ENCODE data around the gene KRTAP21-3. TPM values are rescaled to one million over a fixed set of nuclear protein-coding genes. Genes with fewer than 3 reads are reported as not detected.
A peak's percentile ranks its signal among the peaks of the same experiment; 100 is the strongest.
"Not testable (repeated sequence)": the region's sequence is repeated elsewhere in the genome, so short reads cannot be mapped to it uniquely, and the experiment has no call there.

The KRTAP21-3 gene, protein sequence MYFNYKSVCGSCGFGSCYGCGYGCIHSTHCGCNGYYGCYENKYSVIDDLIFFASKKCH
- total RNA-seq, result not detected in 2 replicates

DNA sequence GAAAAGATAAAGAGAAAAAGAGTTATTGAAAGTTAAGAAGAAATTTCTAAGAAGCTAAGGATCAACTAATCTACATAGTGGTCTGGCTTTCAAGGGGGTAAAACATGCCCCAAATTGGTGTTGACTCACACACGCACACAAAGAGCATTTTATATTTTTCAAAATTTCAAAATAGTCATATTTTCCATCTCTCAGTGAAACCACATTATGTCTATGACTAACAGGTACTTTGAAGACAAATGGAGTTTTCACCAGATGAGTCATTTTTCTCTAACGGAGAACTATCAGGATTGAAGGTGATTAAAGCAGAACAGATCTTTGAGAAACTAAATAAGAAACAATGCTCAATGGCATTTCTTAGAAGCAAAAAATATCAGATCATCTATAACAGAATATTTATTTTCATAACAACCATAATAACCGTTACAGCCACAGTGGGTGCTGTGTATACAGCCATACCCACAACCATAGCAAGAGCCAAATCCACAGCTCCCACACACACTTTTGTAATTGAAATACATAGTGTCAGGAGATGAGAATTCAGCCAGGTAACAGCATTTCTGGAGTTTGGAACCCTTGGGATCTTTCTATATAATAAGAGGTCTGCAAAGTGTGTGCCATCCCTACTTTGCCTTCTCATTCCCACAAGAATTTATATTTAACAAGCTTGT, at the start of gene KRTAP21-3:
TSS of gene KRTAP21-3 (minus strand) at position 539 of the 671 bp plus-strand sequence. CDS start at position 521, 18 bp downstream.
- no peak within 1 kb of the TSS for H3K4me3 ChIP-seq (ENCODE audit: low read depth, low read length)
- no peaks in the 10 kb centered on the region for H3K27me3 ChIP-seq (ENCODE audit: control insufficient read depth, insufficient read depth, low read length)
- peak; percentile 21 for DNase-seq (ENCODE audit: low read depth)
- H3K36me3 ChIP-seq (ENCODE audit: control insufficient read depth, insufficient read depth, low read length), result no peaks in the 10 kb centered on the region
- TF ChIP-seq, protein P1, sequence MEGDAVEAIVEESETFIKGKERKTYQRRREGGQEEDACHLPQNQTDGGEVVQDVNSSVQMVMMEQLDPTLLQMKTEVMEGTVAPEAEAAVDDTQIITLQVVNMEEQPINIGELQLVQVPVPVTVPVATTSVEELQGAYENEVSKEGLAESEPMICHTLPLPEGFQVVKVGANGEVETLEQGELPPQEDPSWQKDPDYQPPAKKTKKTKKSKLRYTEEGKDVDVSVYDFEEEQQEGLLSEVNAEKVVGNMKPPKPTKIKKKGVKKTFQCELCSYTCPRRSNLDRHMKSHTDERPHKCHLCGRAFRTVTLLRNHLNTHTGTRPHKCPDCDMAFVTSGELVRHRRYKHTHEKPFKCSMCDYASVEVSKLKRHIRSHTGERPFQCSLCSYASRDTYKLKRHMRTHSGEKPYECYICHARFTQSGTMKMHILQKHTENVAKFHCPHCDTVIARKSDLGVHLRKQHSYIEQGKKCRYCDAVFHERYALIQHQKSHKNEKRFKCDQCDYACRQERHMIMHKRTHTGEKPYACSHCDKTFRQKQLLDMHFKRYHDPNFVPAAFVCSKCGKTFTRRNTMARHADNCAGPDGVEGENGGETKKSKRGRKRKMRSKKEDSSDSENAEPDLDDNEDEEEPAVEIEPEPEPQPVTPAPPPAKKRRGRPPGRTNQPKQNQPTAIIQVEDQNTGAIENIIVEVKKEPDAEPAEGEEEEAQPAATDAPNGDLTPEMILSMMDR (IDR thresholded peaks at IDR 0.05; ENCODE audit: insufficient read depth, low read length, poor library complexity, severe bottlenecking), result no peak

DNA sequence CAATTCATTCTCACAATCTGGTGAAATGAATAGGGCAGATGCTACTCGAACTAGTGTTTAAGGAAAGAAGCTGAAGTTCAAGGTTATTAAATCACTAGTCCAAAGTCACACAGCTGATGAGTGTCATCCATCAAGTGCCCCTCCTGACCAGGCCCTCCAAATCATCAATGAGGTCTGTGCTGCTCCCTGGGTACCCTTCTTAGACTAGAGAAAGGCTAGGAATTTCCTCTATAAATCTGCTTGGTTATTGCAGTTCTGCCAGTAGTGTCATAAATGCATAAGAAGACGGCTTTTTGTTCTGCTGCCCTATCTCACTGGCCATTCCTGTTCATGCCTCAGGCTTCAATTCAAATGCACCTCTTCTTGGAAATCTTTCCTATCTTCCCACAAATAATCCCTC, 42.2 kb upstream of the KRTAP21-3 start:
- no peak for DNase-seq (ENCODE audit: low read depth)
- Histone ChIP-seq H3K27me3 (ENCODE audit: control insufficient read depth, insufficient read depth, low read length) (no peaks in the 10 kb centered on the region), H3K4me3 (ENCODE audit: low read depth, low read length) (no peak overlapping the region), H3K36me3 (ENCODE audit: control insufficient read depth, insufficient read depth, low read length) (no peaks in the 10 kb centered on the region)
- TF ChIP-seq, protein P1 (IDR thresholded peaks at IDR 0.05; ENCODE audit: insufficient read depth, low read length, poor library complexity, severe bottlenecking), result no peak

DNA sequence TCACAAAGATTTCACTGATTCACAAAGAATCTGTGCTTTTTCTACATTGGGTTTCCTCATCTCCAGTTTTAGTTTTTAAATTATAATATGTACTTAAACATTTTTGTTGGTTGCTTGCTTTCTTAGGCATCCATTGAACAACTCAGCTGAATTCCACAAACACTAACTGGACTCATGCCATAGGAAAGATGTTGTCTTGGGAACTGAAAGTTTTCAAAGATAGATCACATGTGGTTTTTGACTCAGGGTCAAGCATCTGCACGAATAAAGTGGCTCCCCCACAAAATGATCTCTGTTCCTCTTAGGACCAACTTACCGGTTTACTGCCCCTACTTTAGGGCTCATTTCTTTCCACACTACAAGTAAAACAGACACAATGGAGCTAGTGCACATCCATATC, 39.7 kb upstream of the KRTAP21-3 start:
- Histone ChIP-seq H3K4me3 (ENCODE audit: low read depth, low read length) (no peak overlapping the region), H3K36me3 (ENCODE audit: control insufficient read depth, insufficient read depth, low read length) (no peaks in the 10 kb centered on the region), H3K27me3 (ENCODE audit: control insufficient read depth, insufficient read depth, low read length) (no peaks in the 10 kb centered on the region)
- DNase-seq (ENCODE audit: low read depth), result no peak
- TF ChIP-seq, protein P1 (IDR thresholded peaks at IDR 0.05; ENCODE audit: insufficient read depth, low read length, poor library complexity, severe bottlenecking), result no peak

GRCh38 chr21:30755328-30755727, 36.8 kb upstream of the KRTAP21-3 start, which contains the start of gene KRTAP21-1:
Gene KRTAP21-1 (minus strand): TSS chr21:30755428. CDS start chr21:30755378, 50 bp downstream.
- not testable (repeated sequence) for DNase-seq (ENCODE audit: low read depth); H3K36me3 ChIP-seq (ENCODE audit: control insufficient read depth, insufficient read depth, low read length); H3K4me3 ChIP-seq (ENCODE audit: low read depth, low read length); H3K27me3 ChIP-seq (ENCODE audit: control insufficient read depth, insufficient read depth, low read length)

DNA sequence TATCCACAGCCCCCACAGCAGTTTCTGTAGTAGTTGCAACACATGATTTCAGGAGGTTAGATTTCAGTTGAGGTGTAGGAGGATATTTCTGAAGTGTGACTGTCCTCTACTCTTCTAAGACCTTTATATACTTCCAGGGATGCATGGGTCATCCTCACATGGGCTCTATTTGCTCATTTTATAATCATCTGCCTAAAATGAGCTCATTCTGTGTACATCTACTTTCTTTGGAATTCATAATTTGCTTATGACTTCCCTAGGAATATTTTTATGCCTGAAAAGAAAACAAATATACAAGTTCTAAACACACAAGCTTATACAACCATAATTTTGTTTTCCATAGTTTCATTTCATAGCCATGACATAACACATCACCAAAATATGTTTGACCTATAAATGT, 28.6 kb upstream of the KRTAP21-3 start, which contains the start of gene KRTAP21-2:
TSS of gene KRTAP21-2 (minus strand) at position 101 of the 400 bp plus-strand sequence. CDS start at position 44, 57 bp downstream.
- Histone ChIP-seq H3K27me3 (ENCODE audit: control insufficient read depth, insufficient read depth, low read length) (no peaks in the 10 kb centered on the region), H3K36me3 (ENCODE audit: control insufficient read depth, insufficient read depth, low read length) (no peaks in the 10 kb centered on the region), H3K4me3 (ENCODE audit: low read depth, low read length) (no peak within 1 kb of the TSS)
- DNase-seq (ENCODE audit: low read depth), result no peak
- TF ChIP-seq, protein P1 (IDR thresholded peaks at IDR 0.05; ENCODE audit: insufficient read depth, low read length, poor library complexity, severe bottlenecking), result no peak

DNA sequence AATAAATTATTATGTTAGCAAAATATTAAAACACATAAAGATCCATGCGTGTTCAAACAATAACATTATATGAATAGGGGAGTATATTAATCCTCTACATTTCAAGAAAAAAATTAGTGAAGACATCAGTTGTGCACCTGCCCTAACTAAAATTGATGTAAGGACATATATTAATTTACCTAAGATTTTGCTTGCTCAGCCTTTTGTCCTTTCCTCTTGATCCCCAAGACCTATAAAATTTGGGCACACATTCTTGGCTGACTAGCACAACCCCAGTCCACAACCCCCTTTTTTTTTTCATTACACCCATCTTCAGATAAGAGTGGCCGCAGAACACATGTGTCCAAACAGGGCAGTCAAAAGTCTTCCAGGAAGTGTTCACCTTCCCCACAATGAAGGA, 21.9 kb upstream of the KRTAP21-3 start:
- TF ChIP-seq, protein P1 (IDR thresholded peaks at IDR 0.05; ENCODE audit: insufficient read depth, low read length, poor library complexity, severe bottlenecking), result no peak
- Histone ChIP-seq H3K27me3 (ENCODE audit: control insufficient read depth, insufficient read depth, low read length) (no peaks in the 10 kb centered on the region), H3K36me3 (ENCODE audit: control insufficient read depth, insufficient read depth, low read length) (no peaks in the 10 kb centered on the region), H3K4me3 (ENCODE audit: low read depth, low read length) (no peak overlapping the region)
- no peak for DNase-seq (ENCODE audit: low read depth)

Measured in kidney epithelial cell (primary cell).